Parathyroid adenoma (tissue), 2 donors: Measurements from ENCODE around the gene SEMA6D.

ENCODE experiments used
- H2AFZ ChIP-seq: fragments of 300-600 bp; sonication (generic); one replicate; pipeline ENCODE4 v1.7.0; 2017; ENCODE audit warnings: antibody characterized with exemption, mild to moderate bottlenecking
- H3K27ac ChIP-seq: fragments of 300-600 bp; sonication (generic); one replicate; pipeline ENCODE4 v1.7.0; 2017
- H3K27me3 ChIP-seq: fragments of 300-600 bp; sonication (generic); one replicate; pipeline ENCODE4 v1.7.0; 2017; ENCODE audit warnings: low read length; ENCODE audit not compliant: control insufficient read depth, insufficient read depth
- H3K36me3 ChIP-seq: fragments of 300-600 bp; sonication (generic); one replicate; pipeline ENCODE4 v1.7.0; 2017; ENCODE audit warnings: low read length; ENCODE audit not compliant: control insufficient read depth, insufficient read depth
- H3K4me1 ChIP-seq: fragments of 300-600 bp; sonication (generic); one replicate; pipeline ENCODE4 v1.7.0; 2017; ENCODE audit warnings: control low read depth
- H3K4me2 ChIP-seq: fragments of 300-600 bp; sonication (generic); one replicate; pipeline ENCODE4 v1.7.0; 2017; ENCODE audit warnings: low read length
- H3K4me3 ChIP-seq: fragments of 300-600 bp; sonication (generic); one replicate; pipeline ENCODE4 v1.7.0; 2017; ENCODE audit warnings: low read depth, low read length
- H3K79me2 ChIP-seq: fragments of 300-600 bp; sonication (generic); one replicate; pipeline ENCODE4 v1.7.0; 2017; ENCODE audit warnings: control low read depth
- H3K9ac ChIP-seq: fragments of 300-600 bp; sonication (generic); one replicate; pipeline ENCODE4 v1.7.0; 2017; ENCODE audit warnings: mild to moderate bottlenecking
- H3K9me3 ChIP-seq: fragments of 300-600 bp; sonication (generic); one replicate; pipeline ENCODE4 v1.7.0; 2017; ENCODE audit warnings: low read length; ENCODE audit not compliant: control insufficient read depth
- TF ChIP-seq, protein P1 (sequence below): fragments of 300-600 bp; sonication (generic); IDR thresholded peaks from one replicate; pipeline ENCODE4 v1.7.0; 2017; ENCODE audit warnings: antibody characterized with exemption, mild to moderate bottlenecking
- donor health status: primary hyperparathyroidism.

SEMA6D gene

GRCh38 chr15:47674586-47675232 lies 42.6 kb upstream of the SEMA6D start:
- TF ChIP-seq, protein P1, sequence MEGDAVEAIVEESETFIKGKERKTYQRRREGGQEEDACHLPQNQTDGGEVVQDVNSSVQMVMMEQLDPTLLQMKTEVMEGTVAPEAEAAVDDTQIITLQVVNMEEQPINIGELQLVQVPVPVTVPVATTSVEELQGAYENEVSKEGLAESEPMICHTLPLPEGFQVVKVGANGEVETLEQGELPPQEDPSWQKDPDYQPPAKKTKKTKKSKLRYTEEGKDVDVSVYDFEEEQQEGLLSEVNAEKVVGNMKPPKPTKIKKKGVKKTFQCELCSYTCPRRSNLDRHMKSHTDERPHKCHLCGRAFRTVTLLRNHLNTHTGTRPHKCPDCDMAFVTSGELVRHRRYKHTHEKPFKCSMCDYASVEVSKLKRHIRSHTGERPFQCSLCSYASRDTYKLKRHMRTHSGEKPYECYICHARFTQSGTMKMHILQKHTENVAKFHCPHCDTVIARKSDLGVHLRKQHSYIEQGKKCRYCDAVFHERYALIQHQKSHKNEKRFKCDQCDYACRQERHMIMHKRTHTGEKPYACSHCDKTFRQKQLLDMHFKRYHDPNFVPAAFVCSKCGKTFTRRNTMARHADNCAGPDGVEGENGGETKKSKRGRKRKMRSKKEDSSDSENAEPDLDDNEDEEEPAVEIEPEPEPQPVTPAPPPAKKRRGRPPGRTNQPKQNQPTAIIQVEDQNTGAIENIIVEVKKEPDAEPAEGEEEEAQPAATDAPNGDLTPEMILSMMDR, result no peak
- H3K4me2 ChIP-seq, result no peak overlapping the region

GRCh38 chr15:47675735-47676134 lies 41.6 kb upstream of the SEMA6D start:
- TF ChIP-seq, protein P1, result no peak
- Histone ChIP-seq H3K4me2 (no peak overlapping the region), H3K9ac (no peak overlapping the region), H3K9me3 (no peaks in the 10 kb centered on the region), H2AFZ (no peak overlapping the region), H3K36me3 (no peaks in the 10 kb centered on the region), H3K79me2 (no peaks in the 10 kb centered on the region), H3K4me3 (no peak overlapping the region), H3K27me3 (no peaks in the 10 kb centered on the region), H3K4me1 (no peaks in the 10 kb centered on the region), H3K27ac (no peak overlapping the region)

More at GRCh38 chr15:47674586-47675232, 42.6 kb upstream of the SEMA6D start:
- no peak overlapping the region for H2AFZ ChIP-seq
- H3K36me3 ChIP-seq, result no peaks in the 10 kb centered on the region
- H3K9ac ChIP-seq, result no peak overlapping the region
- no peaks in the 10 kb centered on the region for H3K4me1 ChIP-seq
- no peaks in the 10 kb centered on the region for H3K27me3 ChIP-seq
- no peak overlapping the region for H3K27ac ChIP-seq
- no peak overlapping the region for H3K4me3 ChIP-seq
- H3K9me3 ChIP-seq, result no peaks in the 10 kb centered on the region
- no peaks in the 10 kb centered on the region for H3K79me2 ChIP-seq

- no peaks in the 10 kb centered on the region for H3K9me3 ChIP-seq
- H3K4me1 ChIP-seq, result no peaks in the 10 kb centered on the region
- H3K36me3 ChIP-seq, result no peaks in the 10 kb centered on the region
Measured at GRCh38 chr15:47678040-47678439, 39.3 kb upstream of the SEMA6D start.

DNA sequence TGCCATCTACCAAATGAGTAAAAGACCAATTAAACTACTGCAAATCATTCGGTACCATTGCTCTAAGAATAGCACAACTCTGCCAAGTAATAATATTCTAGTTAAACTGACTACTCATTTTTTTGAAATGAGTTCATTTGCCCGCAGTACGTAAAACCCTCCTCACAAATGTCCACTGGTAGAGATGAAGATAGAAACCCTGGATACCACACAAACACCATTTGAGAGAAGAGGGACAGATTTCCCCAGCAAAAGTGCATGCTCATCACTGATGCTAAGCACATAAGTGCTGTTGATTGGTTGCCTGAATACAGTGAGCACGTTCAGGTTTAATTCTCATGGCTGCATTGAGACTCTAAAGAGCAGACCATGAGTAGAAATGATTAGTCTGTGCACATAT lies 34.6 kb upstream of the SEMA6D start:
- Histone ChIP-seq H3K36me3 (no peaks in the 10 kb centered on the region), H3K9ac (no peak overlapping the region), H3K79me2 (no peaks in the 10 kb centered on the region), H3K9me3 (no peaks in the 10 kb centered on the region), H3K4me1 (no peaks in the 10 kb centered on the region), H3K4me3 (no peak overlapping the region), H3K27ac (no peak overlapping the region), H3K4me2 (no peak overlapping the region), H2AFZ (no peak overlapping the region), H3K27me3 (no peaks in the 10 kb centered on the region)
- TF ChIP-seq, protein P1, result no peak

More at GRCh38 chr15:47678040-47678439, 39.3 kb upstream of the SEMA6D start:
- TF ChIP-seq, protein P1, result no peak
- Histone ChIP-seq H3K4me3 (no peak overlapping the region), H2AFZ (no peak overlapping the region), H3K4me2 (no peak overlapping the region), H3K79me2 (no peaks in the 10 kb centered on the region), H3K27ac (no peak overlapping the region), H3K27me3 (no peaks in the 10 kb centered on the region), H3K9ac (no peak overlapping the region)
